ENCODE data around the gene RMRP.
A peak's percentile ranks its signal among the peaks of the same experiment; 100 is the strongest.
"Not testable (repeated sequence)": the region's sequence is repeated elsewhere in the genome, so short reads cannot be mapped to it uniquely, and the experiment has no call there.

RMRP gene

GRCh38 chr9:35664531-35665470 lies 7.0 kb upstream of the RMRP start, which contains the start of gene ARHGEF39:
TSS of gene ARHGEF39 (minus strand) at chr9:35665195. CDS start at chr9:35665169, 26 bp downstream.
- DNase-seq (ENCODE audit: low read depth), result no peak

- no peak for DNase-seq (ENCODE audit: low read depth)
Observed at GRCh38 chr9:35662437-35662836, 4.6 kb upstream of the RMRP start.

DNA sequence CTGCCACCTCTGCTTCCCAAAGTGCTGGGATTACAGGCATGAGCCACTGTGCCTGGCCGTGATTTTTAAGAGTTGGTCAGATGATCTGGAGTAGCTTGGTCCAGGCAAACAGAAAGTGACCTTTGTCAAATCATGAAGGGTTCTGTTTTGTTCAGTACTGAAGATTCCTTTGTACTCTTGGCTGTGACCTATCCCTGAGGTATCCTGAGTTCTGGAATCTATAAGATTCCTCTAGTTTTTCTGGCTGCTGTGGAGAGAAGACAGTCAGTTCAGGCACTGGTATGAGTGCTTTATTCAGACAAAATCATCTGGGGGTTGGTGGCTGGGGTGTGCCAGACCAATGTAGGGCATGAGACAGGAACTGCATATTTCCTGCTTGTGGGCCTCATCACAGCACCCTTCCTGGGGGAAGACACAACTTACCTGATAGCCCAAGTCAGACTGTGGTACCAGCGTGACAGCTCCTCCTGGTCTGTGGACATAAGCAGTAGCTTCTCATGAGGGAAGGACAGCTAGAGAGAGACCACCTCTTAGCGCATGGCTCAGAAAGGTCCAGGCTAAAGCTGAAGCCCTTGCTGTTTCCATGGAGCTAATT lies 4.0 kb upstream of the RMRP start:
- no peak for DNase-seq (ENCODE audit: low read depth)

- no peak for DNase-seq (ENCODE audit: low read depth)
Observed at GRCh38 chr9:35660966-35661415, 3.2 kb upstream of the RMRP start.

DNA sequence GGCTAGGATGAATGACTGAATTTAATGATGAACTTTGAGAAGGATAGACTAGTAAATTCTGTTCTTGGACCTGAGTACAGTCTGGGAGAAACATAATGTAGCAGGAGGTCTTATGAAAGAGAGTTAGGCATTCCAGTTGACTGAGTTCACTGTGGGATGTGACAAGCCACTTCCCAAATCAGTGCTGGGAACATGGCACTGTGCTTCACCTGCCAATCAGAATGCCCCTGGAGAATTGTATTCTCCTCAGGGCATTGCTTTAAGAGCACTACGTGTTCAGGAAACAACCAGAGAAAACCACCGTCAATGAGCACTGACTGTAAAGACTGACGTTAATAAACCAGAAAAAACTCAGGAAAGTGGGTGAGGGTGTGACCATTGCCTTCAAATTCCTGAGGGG lies 1.5 kb upstream of the RMRP start:
- no peak for DNase-seq (ENCODE audit: low read depth)

- no peak for DNase-seq (ENCODE audit: low read depth)
Observed at GRCh38 chr9:35658968-35659220, 1.1 kb upstream of the RMRP start.

- DNase-seq (ENCODE audit: low read depth), result no peak
Observed at GRCh38 chr9:35658137-35658967, 533 bp upstream of the RMRP start, which contains the start of gene CCDC107. TSS of gene CCDC107 (plus strand) at chr9:35658292. CDS start at chr9:35658380, 88 bp downstream.

DNA sequence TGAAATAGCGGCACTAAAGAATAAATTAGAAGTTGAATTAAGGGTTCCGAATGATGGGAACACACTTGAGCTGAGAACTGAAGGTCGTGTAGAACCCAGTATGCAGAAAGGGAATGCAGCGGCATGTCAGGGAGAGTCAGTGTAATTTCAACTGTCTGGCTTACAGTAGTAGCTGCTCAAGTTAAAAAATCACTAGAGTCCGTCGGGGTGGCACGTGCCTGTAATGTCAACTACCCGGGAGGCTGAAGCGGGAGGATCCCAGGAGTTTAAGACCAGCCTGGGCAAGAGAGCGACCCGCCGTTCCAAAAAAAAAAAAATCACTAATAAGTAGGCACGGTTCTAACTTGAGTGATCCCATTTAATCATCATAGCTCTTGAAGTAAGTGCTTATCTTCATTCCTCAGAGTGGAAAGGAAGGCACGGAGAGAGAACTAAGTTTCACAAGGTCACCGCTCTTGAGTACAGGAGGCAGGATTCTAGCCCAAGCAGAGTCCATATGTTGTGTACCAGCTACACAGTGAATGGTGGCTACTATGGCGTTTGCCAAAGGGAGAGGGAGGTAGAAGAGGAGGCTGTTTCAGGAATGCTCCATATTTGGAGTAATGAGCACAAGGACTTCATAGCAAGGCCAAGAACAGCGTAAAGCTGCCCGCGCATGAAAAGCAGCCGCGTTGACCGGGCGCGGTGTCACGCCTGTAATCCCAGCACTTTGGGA lies 831 bp downstream of the RMRP start:
- DNase-seq (ENCODE audit: low read depth), result no peak

GRCh38 chr9:35656348-35656747 lies 1.5 kb downstream of the RMRP start:
- DNase-seq (ENCODE audit: low read depth), result no peak

DNA sequence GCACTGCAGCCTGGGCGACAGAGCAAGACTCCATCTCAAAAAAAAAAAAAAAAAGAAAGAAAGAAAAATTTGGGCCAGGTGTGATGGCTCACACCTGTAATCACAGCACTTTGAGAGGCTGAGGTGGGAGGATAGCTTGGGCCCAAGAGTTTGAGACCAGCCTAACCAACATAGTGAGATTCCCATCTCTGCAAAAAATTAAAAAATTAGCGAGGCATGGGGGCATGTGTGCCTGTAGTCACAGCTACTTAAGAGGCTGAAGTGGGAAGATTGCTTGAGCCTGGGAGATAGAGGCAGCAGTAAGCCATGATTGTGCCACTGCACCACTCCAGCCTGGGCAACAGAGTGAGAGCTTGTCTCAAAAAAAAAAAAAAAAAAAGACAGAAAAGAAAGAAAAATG lies 4.2 kb downstream of the RMRP start:
- DNase-seq (ENCODE audit: low read depth), result no peak

DNA sequence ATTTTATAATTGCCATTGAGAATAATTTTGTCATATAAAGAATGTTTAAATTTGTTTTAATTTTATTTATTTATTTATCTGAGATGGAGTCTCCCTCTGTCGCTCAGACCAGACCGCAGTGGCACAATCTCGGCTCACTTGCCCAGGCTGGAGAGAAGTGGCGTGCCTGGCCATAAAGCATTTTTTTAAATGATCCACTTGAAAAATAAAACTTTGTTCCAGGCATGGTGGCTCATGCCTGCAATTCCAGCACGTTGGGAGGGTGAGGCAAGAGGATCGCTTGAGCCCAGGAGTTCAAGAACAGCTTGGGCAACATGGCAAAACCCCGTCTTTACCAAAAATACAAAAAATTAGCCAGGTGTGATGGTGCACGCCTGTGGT lies 5.0 kb downstream of the RMRP start:
- no peak for DNase-seq (ENCODE audit: low read depth)

- no peak for DNase-seq (ENCODE audit: low read depth)
Observed at GRCh38 chr9:35651956-35652828, 5.6 kb downstream of the RMRP start.

- no peak for DNase-seq (ENCODE audit: low read depth)
Observed at GRCh38 chr9:35650341-35651158, 7.3 kb downstream of the RMRP start, which contains the start of gene SIT1. TSS of gene SIT1 (minus strand) at chr9:35650931. CDS start at chr9:35650853, 78 bp downstream.

DNA sequence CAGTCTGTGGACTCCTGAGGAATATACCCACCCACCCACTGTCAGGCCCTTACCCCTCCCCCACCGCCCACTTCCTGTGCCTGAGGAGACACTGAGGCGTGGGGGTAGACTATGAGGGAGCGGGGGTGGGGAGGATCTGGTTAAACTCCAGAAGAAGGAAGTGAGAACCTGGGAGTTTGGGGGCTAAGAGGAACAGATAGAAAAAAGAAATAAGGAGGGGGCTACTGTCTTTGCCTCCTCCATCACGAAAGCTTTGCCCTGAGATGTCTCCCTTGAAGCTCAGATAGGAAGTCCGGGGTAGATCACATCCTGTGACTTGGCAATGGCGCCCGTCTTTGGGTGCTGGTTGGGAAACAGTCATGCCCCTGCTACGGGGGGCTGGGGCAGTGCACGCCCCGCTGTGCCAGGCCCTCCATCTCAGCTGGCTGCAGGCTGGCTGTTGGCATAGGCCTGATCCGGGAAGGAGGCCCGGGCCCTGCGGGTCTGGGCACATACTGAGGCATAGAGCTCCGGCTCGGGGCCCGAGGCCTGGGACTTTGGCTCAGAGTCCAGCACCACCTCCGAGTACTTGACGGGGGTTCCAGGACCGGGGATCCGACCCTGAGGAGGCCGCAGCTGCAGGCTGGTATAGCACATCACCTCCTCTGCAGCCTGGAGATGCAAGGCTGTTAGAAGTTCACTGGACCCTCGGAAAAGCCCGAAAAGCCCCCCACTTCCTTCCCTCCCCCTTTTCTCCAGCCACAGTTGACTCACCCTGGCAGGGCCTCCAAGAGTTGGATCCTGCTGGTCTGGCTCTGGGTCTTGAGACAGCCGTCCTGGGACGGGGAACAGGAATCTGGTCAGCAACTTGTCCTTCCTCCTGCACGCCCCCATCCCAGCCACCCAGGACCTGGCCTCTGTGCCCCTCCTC lies 8.1 kb downstream of the RMRP start:
- no peak for DNase-seq (ENCODE audit: low read depth)

DNA sequence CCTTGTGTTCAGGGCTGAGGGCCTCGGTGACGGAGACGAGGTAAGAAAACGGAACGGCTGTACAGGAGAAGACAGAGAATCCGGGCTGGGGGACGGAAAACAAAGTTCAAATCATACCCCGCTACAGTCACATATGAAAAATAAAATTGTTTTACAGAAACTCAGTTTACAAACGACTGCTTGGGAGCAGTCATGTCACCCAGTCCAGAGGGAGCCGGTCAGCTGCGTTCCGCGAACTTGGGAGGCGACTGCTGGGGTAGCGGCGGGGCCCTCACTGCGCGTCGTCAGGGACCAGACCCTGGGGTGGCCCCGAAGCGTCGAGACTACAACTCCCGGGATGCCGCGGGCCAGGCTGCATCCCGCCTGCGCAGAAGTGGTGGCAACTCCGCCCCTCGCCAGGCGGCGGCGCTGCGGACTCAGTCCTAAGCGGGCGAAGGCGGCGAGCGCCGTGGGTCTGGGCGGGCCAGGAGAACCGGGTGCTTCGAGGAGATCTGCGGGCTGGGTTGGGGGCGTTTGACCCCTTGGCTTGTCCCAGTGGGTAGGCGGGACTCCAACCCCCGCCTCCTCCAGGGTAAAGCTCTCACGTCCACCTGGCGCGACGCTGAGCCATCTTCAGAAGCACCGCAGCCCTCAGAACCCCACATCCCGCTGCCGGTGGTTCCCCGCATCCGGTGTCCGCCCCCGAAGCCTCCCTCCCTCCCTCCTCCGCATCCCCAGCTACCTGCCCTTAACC lies 11.1 kb downstream of the RMRP start:
- DNase-seq (ENCODE audit: low read depth), result peak; percentile 34

GRCh38 chr9:35646153-35646532 lies 11.7 kb downstream of the RMRP start:
- DNase-seq (ENCODE audit: low read depth), result no peak

DNA sequence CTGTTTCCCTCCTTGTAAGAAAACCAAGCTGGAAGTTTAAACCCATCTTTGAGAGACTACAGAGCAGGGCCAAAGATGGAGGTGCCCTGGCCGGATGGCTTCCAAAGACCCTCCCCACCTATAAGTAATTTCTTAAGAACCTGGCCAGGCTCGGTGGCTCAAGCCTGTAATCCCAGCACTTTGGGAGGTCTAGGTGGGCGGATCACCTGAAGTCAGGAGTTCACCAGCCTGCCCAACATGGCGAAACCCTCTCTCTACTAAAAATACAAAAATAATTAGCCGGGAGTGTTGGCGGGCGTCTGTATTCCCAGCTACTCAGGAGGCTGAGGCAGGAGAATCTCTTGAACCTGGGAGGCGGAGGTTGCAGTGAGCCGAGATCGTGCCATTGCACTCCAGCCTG lies 12.1 kb downstream of the RMRP start:
- not testable (repeated sequence) for DNase-seq (ENCODE audit: low read depth)

DNA sequence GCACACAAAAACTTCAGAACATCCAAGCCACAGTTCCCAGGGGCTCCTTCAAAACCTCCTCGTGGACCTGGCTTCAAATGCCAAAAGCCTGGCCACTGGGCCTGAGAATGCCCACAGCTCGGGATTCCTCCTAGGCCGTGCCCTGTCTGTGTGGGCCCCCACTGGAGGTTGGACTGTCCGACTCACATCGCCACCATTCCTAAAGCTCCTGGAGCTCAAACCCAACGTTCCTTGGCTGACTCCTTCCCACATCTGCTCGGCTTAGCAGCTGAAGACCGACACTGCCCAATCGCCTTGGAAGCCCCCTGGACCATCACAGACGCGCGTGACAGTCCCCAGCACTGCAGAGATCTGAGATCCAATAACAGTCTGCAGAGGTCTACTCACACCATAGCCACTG lies 14.8 kb downstream of the RMRP start:
- DNase-seq (ENCODE audit: low read depth), result no peak
